Measurements from ENCODE around the gene GGCT.
"Not testable (repeated sequence)": the region's sequence is repeated elsewhere in the genome, so short reads cannot be mapped to it uniquely, and the experiment has no call there.

GGCT gene

GRCh38 chr7:30515761-30516160 is 11.1 kb upstream of the GGCT start:
- DNase-seq (ENCODE audit: low read depth in 2 of 2) = no peak

GRCh38 chr7:30514776-30515175 is 10.1 kb upstream of the GGCT start:
- DNase-seq (ENCODE audit: low read depth in 2 of 2) = no peak

DNA sequence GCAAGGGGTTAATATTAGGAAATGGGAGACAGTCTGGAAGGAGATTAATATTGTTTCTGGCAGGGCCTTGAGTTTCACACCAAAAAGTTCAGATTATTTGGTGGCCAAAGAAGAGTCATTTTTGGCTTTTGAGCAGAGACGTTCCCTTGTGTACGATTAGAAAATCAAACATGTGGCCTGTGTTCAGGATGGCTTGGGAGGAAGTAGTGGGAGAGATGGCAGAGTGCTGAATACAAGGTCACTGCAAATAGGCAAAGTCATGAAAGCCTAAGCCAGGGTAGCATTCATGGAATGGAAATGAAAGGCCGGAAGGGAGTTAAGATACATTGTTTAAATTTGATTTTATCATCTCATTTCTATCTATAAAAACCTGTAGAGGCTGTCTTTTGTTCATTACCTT is 9.5 kb upstream of the GGCT start:
- no peak for DNase-seq (ENCODE audit: low read depth in 2 of 2)

- no peak for DNase-seq (ENCODE audit: low read depth in 2 of 2)
Measured at GRCh38 chr7:30513762-30514161, 9.1 kb upstream of the GGCT start.

GRCh38 chr7:30511973-30512662 is 7.5 kb upstream of the GGCT start:
- no peak for DNase-seq (ENCODE audit: low read depth in 2 of 2)

DNA sequence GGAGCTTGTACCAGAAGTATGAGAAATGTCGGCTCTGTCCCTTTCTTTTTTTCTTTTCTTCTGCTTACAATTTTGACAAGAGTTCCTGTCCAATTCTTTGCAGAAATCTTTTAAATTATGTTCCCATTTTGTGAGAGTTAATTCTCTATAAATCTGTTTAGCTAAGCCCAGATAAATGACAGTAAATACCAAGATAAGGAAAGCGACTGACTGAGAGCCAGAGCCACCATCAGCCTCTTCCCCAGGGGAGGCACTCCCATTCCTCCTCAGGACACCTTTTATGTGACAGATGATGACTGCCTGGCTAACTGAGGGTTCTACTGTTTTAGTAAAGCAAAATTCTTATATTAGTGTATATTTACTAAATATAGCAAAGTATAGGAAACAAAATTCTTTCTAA is 6.9 kb upstream of the GGCT start:
- DNase-seq (ENCODE audit: low read depth in 2 of 2) = no peak

- DNase-seq (ENCODE audit: low read depth in 2 of 2) = no peak
Measured at GRCh38 chr7:30510124-30511075, 5.8 kb upstream of the GGCT start.

DNA sequence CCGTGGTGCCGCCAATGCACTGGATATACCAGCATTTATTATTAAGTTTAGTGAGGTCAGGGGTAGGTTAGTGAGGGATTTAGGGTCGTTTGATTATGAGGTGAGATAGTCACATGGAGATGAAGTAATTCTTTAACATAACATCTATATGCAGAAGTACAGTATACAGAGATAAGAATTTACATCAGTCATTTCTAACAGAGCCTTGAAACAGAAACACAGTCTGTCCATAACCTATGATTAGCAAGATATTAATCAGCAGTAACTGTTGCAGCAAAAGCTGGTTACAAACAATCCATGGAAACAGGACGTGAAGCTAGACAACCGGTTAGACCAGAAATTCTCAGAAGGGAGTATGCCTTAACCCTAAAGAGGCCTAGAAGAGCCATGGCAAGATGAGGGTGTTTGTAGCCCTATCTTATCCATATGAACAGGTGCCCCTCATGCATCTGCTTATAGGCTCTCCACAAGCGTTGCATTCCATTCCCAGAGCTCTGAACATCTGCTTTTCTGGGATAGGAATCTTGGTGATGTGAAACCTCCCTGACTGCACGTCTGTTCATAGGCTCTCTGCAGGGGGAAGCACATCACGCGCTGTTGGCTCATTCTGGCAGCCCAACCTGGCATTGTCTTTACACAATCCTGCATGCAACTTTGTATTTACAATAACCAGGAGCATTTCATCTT is 4.7 kb upstream of the GGCT start:
- not testable (repeated sequence) for DNase-seq (ENCODE audit: low read depth in 2 of 2)

GRCh38 chr7:30507346-30507900 is 2.8 kb upstream of the GGCT start:
- not testable (repeated sequence) for DNase-seq (ENCODE audit: low read depth in 2 of 2)

DNA sequence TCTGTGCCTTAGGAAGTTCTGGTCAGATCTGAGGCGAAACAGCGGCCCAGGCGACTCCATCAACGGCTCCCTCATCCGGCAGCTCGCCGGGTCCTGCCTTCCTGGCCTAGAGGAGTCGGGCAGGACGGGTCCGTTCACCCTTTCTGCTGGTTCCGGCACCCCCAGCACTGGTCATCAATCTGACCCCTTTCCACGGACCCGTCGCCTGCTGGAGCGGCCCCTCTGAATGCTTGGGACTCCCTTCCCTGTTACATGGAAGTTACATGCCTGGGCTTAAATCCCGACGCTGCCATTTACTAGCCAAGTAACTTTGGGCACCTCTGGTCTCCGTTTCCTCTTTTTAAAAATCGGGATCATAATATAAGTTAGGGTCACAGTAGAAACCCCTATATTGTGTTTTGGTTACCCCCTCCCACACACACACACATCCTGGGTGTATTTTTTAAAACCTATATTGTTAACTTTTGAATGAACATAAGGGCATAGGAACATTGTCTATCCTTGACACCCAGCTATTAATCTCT is 607 bp upstream of the GGCT start:
- no peak for DNase-seq (ENCODE audit: low read depth in 2 of 2)

DNA sequence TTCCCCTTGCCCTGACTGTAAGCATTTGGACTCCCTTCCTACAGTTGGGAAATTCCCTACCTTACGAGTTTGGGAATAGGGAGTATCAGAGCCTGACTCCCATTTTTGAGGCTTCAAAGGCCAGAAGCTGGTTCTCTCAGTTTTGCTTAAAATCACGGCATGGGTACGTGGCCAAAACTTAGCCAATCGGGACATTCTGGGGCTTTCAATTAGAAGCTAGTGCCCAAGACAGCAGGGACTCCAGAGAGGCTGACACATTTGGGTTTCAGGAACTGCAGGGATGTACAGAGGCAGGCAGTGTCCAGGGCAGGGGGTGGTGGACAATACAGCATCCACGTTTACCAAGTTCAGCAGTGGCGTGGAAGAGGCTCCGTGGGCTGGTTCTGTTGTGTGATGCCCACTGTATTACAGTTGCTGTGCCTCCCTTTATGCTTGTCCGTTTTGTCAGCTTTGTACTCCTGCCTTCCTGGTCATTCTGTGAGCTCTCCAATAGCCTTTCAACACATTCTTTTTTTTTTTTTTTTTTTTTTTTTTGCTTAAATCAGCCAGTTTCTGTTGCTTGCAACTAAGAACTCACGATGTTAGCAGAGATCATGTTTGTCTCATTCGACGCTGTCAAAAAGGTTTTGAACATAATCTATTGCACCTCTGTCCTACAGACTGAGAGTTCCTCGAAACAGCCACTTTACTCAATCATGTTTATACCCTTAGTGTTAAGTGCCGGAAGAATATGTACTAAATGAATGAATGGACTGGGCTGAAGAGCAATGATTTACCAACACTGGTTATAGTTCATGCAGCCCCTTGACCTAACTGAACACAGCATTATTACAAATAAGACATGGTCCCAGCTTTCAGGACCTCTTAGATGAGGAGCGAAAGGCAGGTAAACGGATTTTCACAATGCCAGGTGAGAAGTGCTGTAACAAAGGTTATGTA is 1.1 kb downstream of the GGCT start:
- no peak for DNase-seq (ENCODE audit: low read depth in 2 of 2)

- no peak for DNase-seq (ENCODE audit: low read depth in 2 of 2)
Measured at GRCh38 chr7:30502470-30503251, 2.0 kb downstream of the GGCT start.

- DNase-seq (ENCODE audit: low read depth in 2 of 2) = no peak
Measured at GRCh38 chr7:30501264-30501663, 3.4 kb downstream of the GGCT start.

DNA sequence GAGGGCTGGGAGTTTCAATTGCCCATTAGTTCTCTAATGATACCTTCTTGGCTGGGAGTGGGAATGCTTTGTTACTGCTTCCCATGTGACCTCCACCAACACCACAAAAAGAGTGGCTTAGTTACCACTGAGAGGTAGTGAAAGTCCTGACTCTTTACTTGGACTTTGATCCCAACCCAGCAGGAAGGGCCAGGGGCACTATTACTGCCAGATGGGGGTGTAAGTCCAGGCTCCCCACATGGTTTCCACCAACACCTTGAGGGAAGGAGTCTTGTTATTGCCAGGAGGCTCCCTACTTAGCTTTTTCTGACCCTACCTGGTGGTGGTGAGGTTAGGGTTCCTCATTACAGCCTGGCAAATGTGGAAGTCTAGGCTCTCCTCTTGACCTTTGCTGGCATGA is 11.4 kb downstream of the GGCT start:
- DNase-seq (ENCODE audit: low read depth in 2 of 2) = no peak

DNA sequence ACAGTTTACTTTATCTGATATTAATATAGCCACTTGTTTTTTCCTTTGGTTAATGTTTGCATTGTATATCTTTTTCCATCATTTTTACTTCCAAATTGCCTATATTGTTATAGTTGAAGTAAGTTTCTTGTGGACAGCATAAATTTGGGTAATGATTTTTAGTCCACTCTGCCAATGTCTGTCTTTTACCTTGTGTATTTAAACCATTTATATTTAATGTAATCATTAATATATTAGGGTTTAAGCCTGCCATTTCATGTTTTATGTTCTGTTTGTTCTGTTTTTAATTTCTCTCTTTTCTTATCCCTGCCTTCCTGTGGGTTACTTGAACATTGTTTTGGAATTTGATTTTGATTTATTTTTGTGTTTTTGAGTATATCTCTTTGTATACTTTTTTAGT is 13.2 kb downstream of the GGCT start:
- DNase-seq (ENCODE audit: low read depth in 2 of 2) = no peak

DNA sequence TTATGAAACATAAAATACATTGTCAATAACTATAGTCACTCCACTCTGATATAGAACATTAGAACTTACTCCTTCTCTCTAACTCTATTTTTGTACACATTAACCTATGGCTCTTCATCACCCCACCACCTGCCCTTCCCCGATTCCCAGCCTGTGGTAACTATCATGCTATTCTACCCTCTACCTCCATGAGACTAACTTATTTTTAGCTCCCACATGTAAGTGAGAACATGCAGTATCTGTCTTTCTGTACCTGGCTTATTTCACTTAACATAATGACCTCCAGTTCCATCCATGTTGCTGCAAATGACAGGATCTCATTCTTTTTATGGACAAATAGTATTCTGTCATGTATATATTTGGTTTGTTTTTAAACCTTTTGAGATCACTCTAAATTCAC is 17.3 kb downstream of the GGCT start:
- no peak for DNase-seq (ENCODE audit: low read depth in 2 of 2)

- DNase-seq (ENCODE audit: low read depth in 2 of 2) = no peak
Measured at GRCh38 chr7:30485667-30486066, 19.0 kb downstream of the GGCT start.

GRCh38 chr7:30481416-30481815 is 23.2 kb downstream of the GGCT start:
- DNase-seq (ENCODE audit: low read depth in 2 of 2) = not testable (repeated sequence)

DNA sequence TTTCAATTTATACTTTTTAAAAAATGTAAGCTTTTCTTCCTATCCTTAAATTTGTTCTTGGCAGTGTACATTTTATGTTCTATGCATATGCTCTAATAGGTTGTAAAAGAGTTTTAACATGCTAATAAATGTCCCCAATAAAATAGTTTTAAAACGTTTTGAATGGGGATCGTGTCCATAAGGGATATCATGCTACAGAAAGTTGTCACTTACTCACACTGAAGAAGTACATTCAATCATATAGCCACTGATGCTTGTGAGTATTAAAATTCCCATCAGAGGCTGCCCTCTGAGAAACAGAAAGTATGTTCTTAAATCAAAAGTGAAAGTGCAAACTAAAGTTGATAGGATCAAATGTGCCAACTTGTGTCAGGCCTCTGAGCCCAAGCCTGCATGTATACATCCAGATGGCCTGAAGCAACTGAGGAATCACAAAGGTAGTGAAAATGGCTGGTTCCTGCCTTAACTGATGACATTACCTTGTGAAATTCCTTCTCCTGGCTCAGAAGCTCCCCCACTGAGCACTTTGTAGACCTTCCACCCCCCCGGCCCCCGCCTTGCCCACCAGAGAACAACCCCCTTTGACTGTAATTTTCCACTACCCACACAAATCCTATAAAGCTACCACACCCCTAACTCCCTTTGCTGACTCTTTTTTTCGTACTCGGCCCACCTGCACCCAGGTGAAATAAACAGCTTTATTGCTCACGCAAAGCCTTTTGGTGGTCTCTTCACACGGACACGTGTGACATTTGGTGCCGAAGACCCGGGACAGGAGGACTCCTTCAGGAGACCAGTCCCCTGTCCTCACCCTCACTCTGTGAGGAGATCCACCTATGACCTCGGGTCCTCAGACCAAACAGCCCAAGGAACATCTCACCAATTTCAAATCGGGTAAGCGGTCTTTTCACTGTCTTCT is 25.2 kb downstream of the GGCT start:
- DNase-seq (ENCODE audit: low read depth in 2 of 2) = no peak

Measured in stimulated activated CD8-positive, alpha-beta memory T cell treated with anti-CD3 and anti-CD28 coated beads, Interleukin-7, amount 100 ng/mL, for 1 hour (primary cell).